Loucy (cell line): ENCODE results near the gene TPP2.

Experiments
- H2AFZ ChIP-seq: fragments of 200-600 bp; sonication (generic); 2 replicates; pipeline ENCODE4 v1.6.0; 2016; ENCODE audit warnings: antibody characterized with exemption, mild to moderate bottlenecking, low read length, moderate library complexity
- H3F3A ChIP-seq: fragments of 200-600 bp; 2 replicates; pipeline ENCODE4 v1.6.0; 2016; ENCODE audit warnings: antibody characterized with exemption, low read depth, mild to moderate bottlenecking
- H3K27me3 ChIP-seq: fragments of 200-600 bp; sonication (generic); 2 replicates; pipeline ENCODE4 v1.6.1; 2014; ENCODE audit warnings: low read length, mild to moderate bottlenecking; ENCODE audit not compliant: insufficient read depth, poor library complexity, severe bottlenecking
- H3K36me3 ChIP-seq: fragments of 200-600 bp; sonication (generic); 2 replicates; pipeline ENCODE4 v1.6.1; 2016; ENCODE audit warnings: low read length; ENCODE audit not compliant: insufficient read depth
- H3K4me1 ChIP-seq: fragments of 200-600 bp; sonication (generic); 2 replicates; pipeline ENCODE4 v1.5.1; 2014; ENCODE audit warnings: low read length, mild to moderate bottlenecking; ENCODE audit not compliant: insufficient read depth, poor library complexity, severe bottlenecking
- H3K4me2 ChIP-seq: fragments of 200-600 bp; sonication (generic); 2 replicates; pipeline ENCODE4 v1.6.0; 2014; ENCODE audit warnings: antibody characterized with exemption, low read length, low read depth, mild to moderate bottlenecking; ENCODE audit not compliant: poor library complexity, severe bottlenecking
- H3K4me3 ChIP-seq: fragments of 200-600 bp; sonication (generic); 2 replicates; pipeline ENCODE4 v1.5.1; 2014; ENCODE audit warnings: low read length, mild to moderate bottlenecking, mixed read lengths; ENCODE audit not compliant: poor library complexity, severe bottlenecking
- H3K79me2 ChIP-seq: fragments of 200-600 bp; sonication (generic); 2 replicates; pipeline ENCODE4 v1.6.1; 2014; ENCODE audit warnings: low read length; ENCODE audit not compliant: insufficient read depth
- H3K9ac ChIP-seq: fragments of 200-600 bp; sonication (generic); 2 replicates; pipeline ENCODE4 v1.6.0; 2014; ENCODE audit warnings: mild to moderate bottlenecking, low read depth, low read length, moderate library complexity; ENCODE audit not compliant: poor library complexity, severe bottlenecking
- H3K9me2 ChIP-seq: fragments of 200-600 bp; sonication (generic); replicated peaks from 2 replicates; pipeline ENCODE4 v1.6.1; 2016; ENCODE audit warnings: low read depth, low read length, mixed read lengths
- H3K9me3 ChIP-seq: fragments of 200-600 bp; sonication (generic); 2 replicates; pipeline ENCODE4 v1.6.1; 2014; ENCODE audit warnings: mild to moderate bottlenecking, antibody characterized with exemption, low read length, low read depth; ENCODE audit not compliant: insufficient read depth
- H4K20me1 ChIP-seq: fragments of 200-600 bp; sonication (generic); 2 replicates; pipeline ENCODE4 v1.6.0; 2014; ENCODE audit warnings: antibody characterized with exemption, low read length, mild to moderate bottlenecking; ENCODE audit not compliant: insufficient read depth, poor library complexity, severe bottlenecking
- EZH2phosphoT487 ChIP-seq: fragments of 200-600 bp; IDR thresholded peaks from 2 replicates; pipeline ENCODE4 v1.6.1; 2018; ENCODE audit warnings: antibody characterized with exemption, mild to moderate bottlenecking, moderate library complexity, borderline replicate concordance
- TF ChIP-seq, protein P1 (sequence below): fragments of 200-600 bp; sonication (generic); conservative IDR thresholded peaks from 2 replicates; pipeline ENCODE4 v1.5.1; 2014; ENCODE audit warnings: mild to moderate bottlenecking, antibody characterized with exemption, low read length

TPP2 gene

DNA sequence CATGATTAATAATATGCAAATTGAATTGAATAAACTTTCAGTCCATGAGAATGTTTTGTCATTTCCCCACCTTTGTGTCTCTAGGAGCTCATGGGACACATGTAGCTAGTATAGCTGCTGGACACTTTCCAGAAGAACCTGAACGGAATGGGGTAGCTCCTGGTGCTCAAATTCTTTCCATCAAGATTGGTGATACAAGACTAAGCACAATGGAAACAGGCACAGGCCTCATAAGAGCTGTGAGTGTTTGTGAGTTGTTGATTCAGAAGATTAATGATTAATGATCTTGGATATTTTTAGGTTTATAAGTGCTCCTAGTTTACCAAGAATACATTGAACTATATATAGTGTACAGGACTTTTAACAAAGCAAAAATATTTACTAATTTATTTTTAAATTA, 30.1 kb downstream of the TPP2 start:
- peaks cover 4% of the 10 kb centered on the region for H3K27me3 ChIP-seq
- H3K79me2 ChIP-seq = no peaks in the 10 kb centered on the region
- H3K4me2 ChIP-seq = no peak overlapping the region
- no peak for TF ChIP-seq EZH2phosphoT487
- TF ChIP-seq, protein P1, sequence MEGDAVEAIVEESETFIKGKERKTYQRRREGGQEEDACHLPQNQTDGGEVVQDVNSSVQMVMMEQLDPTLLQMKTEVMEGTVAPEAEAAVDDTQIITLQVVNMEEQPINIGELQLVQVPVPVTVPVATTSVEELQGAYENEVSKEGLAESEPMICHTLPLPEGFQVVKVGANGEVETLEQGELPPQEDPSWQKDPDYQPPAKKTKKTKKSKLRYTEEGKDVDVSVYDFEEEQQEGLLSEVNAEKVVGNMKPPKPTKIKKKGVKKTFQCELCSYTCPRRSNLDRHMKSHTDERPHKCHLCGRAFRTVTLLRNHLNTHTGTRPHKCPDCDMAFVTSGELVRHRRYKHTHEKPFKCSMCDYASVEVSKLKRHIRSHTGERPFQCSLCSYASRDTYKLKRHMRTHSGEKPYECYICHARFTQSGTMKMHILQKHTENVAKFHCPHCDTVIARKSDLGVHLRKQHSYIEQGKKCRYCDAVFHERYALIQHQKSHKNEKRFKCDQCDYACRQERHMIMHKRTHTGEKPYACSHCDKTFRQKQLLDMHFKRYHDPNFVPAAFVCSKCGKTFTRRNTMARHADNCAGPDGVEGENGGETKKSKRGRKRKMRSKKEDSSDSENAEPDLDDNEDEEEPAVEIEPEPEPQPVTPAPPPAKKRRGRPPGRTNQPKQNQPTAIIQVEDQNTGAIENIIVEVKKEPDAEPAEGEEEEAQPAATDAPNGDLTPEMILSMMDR = no peak
- no peak overlapping the region for H2AFZ ChIP-seq
- H4K20me1 ChIP-seq = peaks cover under 1% of the 10 kb centered on the region
- H3K36me3 ChIP-seq = peaks cover 89% of the 10 kb centered on the region; the same call in 1 of the 2 replicates
- no peak overlapping the region for H3K9ac ChIP-seq
- no peaks in the 10 kb centered on the region for H3K9me3 ChIP-seq
- H3F3A ChIP-seq = no peaks in the 10 kb centered on the region
- no peak overlapping the region for H3K4me3 ChIP-seq
- no peaks in the 10 kb centered on the region for H3K9me2 ChIP-seq
- no peaks in the 10 kb centered on the region for H3K4me1 ChIP-seq

DNA sequence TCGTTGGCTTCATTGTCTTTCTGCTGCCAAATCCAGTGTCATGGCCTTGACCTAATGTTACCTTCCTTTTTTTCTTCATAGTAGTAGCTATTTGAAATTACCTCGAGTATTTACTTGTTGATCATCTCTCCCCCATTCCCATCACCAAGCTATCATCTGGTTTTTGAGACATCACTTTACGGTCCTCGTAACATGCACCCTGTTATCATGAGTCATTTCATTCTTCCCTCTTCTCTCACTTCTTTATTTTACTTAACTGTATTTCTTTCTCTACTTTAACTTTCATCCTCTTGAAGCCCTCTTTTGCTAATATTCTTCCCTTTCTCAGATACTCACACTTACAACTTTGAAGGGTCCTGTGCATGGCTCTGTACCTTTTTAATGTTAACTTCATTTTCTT, 31.8 kb downstream of the TPP2 start:
- H2AFZ ChIP-seq = no peak overlapping the region
- no peak overlapping the region for H3K9ac ChIP-seq
- no peak for TF ChIP-seq EZH2phosphoT487
- TF ChIP-seq, protein P1 = no peak
- no peaks in the 10 kb centered on the region for H3F3A ChIP-seq
- no peaks in the 10 kb centered on the region for H4K20me1 ChIP-seq
- H3K36me3 ChIP-seq = peaks cover 85% of the 10 kb centered on the region; the same call in 1 of the 2 replicates
- H3K4me1 ChIP-seq = no peaks in the 10 kb centered on the region
- no peak overlapping the region for H3K4me2 ChIP-seq
- no peak overlapping the region for H3K4me3 ChIP-seq
- H3K27me3 ChIP-seq = peaks cover 4% of the 10 kb centered on the region
- H3K9me2 ChIP-seq = no peaks in the 10 kb centered on the region
- H3K9me3 ChIP-seq = no peaks in the 10 kb centered on the region
- H3K79me2 ChIP-seq = no peaks in the 10 kb centered on the region

DNA sequence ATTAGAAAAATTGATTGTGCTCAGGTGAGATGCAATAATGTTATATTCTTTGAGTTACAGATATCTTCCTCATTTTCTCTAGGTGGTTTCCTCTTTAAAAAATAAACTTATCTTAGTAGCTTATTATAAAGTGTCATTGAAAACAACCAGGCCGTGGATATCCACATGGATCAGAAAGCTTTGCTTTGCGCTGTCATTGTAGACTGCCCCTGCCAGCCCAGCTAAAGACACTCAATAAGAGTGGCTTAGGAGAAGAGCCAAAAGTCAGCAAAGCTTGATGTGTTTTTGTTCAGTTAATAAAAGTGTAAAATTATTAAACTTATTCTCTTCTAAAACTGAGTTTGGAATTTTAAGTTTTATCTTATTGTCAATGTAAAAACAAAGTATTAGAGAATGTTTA, 34.4 kb downstream of the TPP2 start:
- no peaks in the 10 kb centered on the region for H3K27me3 ChIP-seq
- no peaks in the 10 kb centered on the region for H4K20me1 ChIP-seq
- no peaks in the 10 kb centered on the region for H3K9me2 ChIP-seq
- H3K4me3 ChIP-seq = no peak overlapping the region
- TF ChIP-seq EZH2phosphoT487 = no peak
- TF ChIP-seq, protein P1 = no peak
- no peaks in the 10 kb centered on the region for H3K79me2 ChIP-seq
- H3K4me1 ChIP-seq = no peaks in the 10 kb centered on the region
- H3K4me2 ChIP-seq = no peak overlapping the region
- H3K9ac ChIP-seq = no peak overlapping the region
- H2AFZ ChIP-seq = no peak overlapping the region
- H3K36me3 ChIP-seq = peaks cover 92% of the 10 kb centered on the region; the same call in 1 of the 2 replicates
- no peaks in the 10 kb centered on the region for H3F3A ChIP-seq
- no peaks in the 10 kb centered on the region for H3K9me3 ChIP-seq
